Measurements from ENCODE around the gene PAPLN.

The PAPLN gene

DNA sequence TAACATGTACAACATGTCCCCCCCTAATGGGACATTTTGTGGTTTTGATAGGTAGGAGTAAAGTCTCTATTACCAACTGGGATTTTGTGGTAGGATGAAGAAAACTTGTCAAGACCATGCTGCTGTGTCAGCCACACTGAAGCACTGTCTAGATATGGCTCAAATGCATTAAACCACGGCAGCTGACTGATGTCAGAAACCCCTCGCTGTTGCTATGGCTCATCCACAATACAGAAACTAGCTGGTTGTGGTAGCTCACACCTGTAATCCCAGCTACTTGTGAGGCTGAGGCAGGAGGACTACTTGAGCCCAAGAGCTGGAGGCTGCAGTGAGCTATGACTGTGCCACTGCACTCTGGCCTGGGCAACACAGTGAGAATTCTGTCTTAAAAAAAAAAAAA, 40.1 kb downstream of the PAPLN start:
- no peaks in the 10 kb centered on the region for H3K9me3 ChIP-seq
- no peak overlapping the region for H3K27ac ChIP-seq
- no peaks in the 10 kb centered on the region for H3K4me1 ChIP-seq (ENCODE audit: control insufficient read depth in 1 of 2, insufficient read depth in 1 of 2, low read depth in 1 of 2, low read length in 1 of 2)
- no peaks in the 10 kb centered on the region for H3K27me3 ChIP-seq
- H3K4me3 ChIP-seq (ENCODE audit: low read depth in 1 of 2, low read length in 1 of 2) = no peak overlapping the region
- TF ChIP-seq, protein P1, sequence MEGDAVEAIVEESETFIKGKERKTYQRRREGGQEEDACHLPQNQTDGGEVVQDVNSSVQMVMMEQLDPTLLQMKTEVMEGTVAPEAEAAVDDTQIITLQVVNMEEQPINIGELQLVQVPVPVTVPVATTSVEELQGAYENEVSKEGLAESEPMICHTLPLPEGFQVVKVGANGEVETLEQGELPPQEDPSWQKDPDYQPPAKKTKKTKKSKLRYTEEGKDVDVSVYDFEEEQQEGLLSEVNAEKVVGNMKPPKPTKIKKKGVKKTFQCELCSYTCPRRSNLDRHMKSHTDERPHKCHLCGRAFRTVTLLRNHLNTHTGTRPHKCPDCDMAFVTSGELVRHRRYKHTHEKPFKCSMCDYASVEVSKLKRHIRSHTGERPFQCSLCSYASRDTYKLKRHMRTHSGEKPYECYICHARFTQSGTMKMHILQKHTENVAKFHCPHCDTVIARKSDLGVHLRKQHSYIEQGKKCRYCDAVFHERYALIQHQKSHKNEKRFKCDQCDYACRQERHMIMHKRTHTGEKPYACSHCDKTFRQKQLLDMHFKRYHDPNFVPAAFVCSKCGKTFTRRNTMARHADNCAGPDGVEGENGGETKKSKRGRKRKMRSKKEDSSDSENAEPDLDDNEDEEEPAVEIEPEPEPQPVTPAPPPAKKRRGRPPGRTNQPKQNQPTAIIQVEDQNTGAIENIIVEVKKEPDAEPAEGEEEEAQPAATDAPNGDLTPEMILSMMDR (IDR thresholded peaks at IDR 0.05) = no peak
- H3K36me3 ChIP-seq = peaks cover 100% of the 10 kb centered on the region

DNA sequence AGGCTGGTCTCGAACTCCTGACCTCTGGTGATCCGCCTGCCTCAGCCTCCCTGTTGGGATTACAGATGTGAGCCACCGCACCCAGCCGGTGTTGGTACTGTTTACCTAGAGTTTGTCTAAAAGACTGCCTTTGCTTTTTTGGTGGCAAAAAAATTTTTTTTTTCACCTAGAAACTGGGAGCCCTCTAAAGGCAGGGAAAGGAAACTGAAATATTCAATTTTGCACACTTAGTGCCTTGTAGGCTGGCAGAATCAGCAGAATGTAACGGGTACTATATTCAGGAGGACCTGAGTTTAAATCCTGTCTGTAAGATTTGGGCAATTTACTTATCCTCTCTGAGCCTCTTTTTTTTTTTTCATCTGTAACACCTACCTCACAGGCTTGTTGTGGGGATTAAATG, 43.6 kb downstream of the PAPLN start:
- H3K27ac ChIP-seq = no peak overlapping the region
- H3K4me1 ChIP-seq (ENCODE audit: control insufficient read depth in 1 of 2, insufficient read depth in 1 of 2, low read depth in 1 of 2, low read length in 1 of 2) = no peaks in the 10 kb centered on the region
- peaks cover 100% of the 10 kb centered on the region for H3K36me3 ChIP-seq
- no peaks in the 10 kb centered on the region for H3K27me3 ChIP-seq
- no peak overlapping the region for H3K4me3 ChIP-seq (ENCODE audit: low read depth in 1 of 2, low read length in 1 of 2)
- H3K9me3 ChIP-seq = no peaks in the 10 kb centered on the region
- TF ChIP-seq, protein P1 (IDR thresholded peaks at IDR 0.05) = no peak

DNA sequence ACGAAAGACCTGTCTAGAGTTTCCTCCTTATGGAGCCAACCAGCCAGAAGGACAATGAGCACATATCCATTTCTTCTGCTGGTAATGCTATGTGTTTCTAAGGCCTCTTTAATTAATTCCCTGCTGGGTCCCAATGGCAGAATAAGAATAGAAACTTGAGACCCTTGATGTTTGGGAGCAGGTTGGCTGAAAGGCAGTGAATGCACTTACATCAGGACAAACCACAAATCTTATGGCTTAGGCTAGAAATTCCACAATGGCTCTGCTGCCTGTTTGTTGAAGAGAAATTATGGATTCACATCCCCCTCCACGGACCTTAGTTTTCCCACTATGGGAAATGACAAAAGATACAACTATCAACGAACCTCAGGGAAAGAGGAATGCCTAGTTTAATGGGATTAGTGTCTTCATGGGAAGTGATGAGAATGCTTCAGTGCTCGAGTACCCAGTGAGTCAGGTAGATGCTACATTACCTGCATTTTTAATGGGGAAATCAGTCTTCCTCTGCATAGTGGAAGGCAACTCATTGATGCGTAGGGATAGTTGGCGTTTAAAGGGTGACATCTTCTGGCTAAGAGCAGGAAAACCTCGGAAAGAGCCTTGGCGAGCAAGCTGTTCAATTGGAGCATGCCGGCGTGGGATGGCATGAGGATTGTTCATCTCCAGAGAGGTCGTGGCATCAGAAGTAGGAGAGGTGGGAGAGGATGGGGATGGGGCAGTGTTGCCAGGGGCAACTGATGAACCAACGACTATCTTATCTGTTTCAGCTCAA, 46.5 kb downstream of the PAPLN start:
- no peak overlapping the region for H3K4me3 ChIP-seq (ENCODE audit: low read depth in 1 of 2, low read length in 1 of 2)
- H3K4me1 ChIP-seq (ENCODE audit: control insufficient read depth in 1 of 2, insufficient read depth in 1 of 2, low read depth in 1 of 2, low read length in 1 of 2) = no peaks in the 10 kb centered on the region
- H3K27me3 ChIP-seq = no peaks in the 10 kb centered on the region
- peaks cover 99% of the 10 kb centered on the region for H3K36me3 ChIP-seq
- H3K9me3 ChIP-seq = no peaks in the 10 kb centered on the region
- TF ChIP-seq, protein P1 (IDR thresholded peaks at IDR 0.05) = no peak
- H3K27ac ChIP-seq = no peak overlapping the region

DNA sequence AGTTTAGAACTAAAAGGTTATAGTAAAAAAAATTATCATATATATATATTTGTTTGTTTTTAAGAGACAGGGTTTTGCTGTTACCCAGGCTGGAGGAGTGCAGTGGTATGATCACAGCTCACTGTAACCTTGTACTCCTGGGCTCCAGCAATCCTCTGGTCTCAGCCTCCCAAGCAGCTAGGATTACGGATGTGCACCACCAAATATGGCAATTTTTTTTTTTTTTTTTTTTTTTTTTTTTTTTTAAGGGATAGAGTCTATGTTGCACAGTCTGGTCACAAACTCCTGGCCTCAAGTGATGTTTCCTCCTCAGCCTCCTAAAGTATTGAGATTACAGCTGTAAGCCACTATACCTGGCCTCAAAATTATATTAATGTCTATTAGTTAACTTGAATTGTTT, 48.7 kb downstream of the PAPLN start:
- Histone ChIP-seq H3K4me1 (ENCODE audit: control insufficient read depth in 1 of 2, insufficient read depth in 1 of 2, low read depth in 1 of 2, low read length in 1 of 2) (no peaks in the 10 kb centered on the region), H3K9me3 (no peaks in the 10 kb centered on the region), H3K27ac (no peak overlapping the region), H3K4me3 (ENCODE audit: low read depth in 1 of 2, low read length in 1 of 2) (no peak overlapping the region), H3K36me3 (peaks cover 99% of the 10 kb centered on the region), H3K27me3 (no peaks in the 10 kb centered on the region)
- TF ChIP-seq, protein P1 (IDR thresholded peaks at IDR 0.05) = no peak

DNA sequence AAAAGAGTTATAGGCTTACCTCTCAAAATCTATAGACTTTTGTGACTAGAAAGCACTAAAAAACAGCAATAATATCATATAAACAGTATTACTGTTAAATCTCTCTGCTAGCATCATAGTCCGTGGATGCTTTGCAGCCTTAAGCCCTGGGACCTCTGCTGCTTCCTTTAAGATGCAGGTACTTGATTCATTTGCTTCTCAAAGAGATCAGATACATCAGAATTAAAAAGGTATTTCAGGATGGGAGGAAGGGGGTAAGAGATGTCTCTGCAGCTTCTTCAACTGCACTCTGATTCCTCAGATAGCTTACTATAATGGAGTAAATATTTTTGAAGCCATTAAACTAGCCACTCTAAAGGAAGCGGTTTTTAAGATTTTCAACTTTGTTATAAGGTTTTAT, 49.3 kb downstream of the PAPLN start:
- Histone ChIP-seq H3K4me3 (ENCODE audit: low read depth in 1 of 2, low read length in 1 of 2) (no peak overlapping the region), H3K27me3 (no peaks in the 10 kb centered on the region), H3K27ac (no peak overlapping the region), H3K4me1 (ENCODE audit: control insufficient read depth in 1 of 2, insufficient read depth in 1 of 2, low read depth in 1 of 2, low read length in 1 of 2) (no peaks in the 10 kb centered on the region), H3K36me3 (peaks cover 99% of the 10 kb centered on the region), H3K9me3 (no peaks in the 10 kb centered on the region)
- TF ChIP-seq, protein P1 (IDR thresholded peaks at IDR 0.05) = no peak
